Pons (tissue), 1 donor: Measurements from ENCODE around the gene IQSEC1.

ENCODE experiments used
- DNase-seq: peaks from one replicate; pipeline ENCODE4 v3.0.0-alpha.2; 2016; ENCODE audit warnings: low spot score

IQSEC1 gene

GRCh38 chr3:13016083-13016720 is 57.0 kb downstream of the IQSEC1 start:
- DNase-seq = no peak

- no peak for DNase-seq
These were observed 57.7 kb downstream of the IQSEC1 start for GRCh38 chr3:13015286-13016082.

DNA sequence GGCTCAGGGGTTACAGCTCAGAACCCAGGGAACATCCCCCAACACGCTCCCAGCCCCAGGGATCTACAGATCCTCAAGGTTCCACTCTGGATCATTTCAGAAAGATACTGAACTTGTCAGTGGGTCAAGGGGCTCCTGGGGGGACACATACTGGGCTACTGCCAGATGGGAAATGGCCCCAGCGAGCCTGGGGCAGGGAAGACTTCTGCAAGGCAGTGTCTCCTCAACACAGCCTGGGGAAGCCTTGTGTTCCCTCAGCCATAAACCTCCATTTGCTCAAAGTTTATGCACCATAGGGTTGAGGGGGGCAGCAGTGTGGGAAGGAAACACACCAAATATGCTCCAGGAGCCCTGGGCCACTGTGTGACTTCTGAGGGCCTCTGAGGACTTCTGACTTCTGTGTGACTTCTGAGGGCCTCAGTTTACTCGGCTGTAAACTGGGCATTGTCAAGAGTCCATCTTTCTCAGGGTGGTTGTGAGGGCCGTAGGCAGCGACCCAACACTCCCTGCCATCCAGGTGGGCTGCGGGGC is 58.4 kb downstream of the IQSEC1 start:
- no peak for DNase-seq

- DNase-seq = no peak
These were observed 59.1 kb downstream of the IQSEC1 start for GRCh38 chr3:13013994-13014754.

GRCh38 chr3:13013566-13013965 is 59.7 kb downstream of the IQSEC1 start:
- no peak for DNase-seq

GRCh38 chr3:13013151-13013561 is 60.1 kb downstream of the IQSEC1 start:
- DNase-seq = no peak

DNA sequence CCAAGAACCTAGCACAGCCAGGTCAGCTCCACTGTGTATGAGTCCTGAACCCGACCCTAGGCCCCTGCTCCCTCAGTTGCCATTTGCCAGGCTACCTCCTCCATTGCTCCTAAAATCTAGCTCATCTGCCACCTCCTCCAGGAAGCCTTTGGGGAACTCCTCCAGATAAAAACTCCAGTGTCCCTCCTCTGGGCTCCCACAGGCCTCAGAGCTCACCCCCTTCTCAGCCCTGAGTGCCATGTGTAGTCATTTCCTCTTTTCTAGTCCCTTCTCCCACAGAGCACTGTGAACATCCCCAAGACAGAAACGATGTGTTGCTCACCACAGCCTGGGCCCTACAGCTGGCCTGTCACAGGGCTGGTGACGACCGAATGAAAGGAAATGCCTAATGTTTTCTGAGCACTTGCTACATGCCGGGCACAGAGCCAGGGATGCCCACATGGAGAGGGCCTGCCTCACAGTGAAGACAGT is 61.0 kb downstream of the IQSEC1 start:
- DNase-seq = peak; percentile 81

DNA sequence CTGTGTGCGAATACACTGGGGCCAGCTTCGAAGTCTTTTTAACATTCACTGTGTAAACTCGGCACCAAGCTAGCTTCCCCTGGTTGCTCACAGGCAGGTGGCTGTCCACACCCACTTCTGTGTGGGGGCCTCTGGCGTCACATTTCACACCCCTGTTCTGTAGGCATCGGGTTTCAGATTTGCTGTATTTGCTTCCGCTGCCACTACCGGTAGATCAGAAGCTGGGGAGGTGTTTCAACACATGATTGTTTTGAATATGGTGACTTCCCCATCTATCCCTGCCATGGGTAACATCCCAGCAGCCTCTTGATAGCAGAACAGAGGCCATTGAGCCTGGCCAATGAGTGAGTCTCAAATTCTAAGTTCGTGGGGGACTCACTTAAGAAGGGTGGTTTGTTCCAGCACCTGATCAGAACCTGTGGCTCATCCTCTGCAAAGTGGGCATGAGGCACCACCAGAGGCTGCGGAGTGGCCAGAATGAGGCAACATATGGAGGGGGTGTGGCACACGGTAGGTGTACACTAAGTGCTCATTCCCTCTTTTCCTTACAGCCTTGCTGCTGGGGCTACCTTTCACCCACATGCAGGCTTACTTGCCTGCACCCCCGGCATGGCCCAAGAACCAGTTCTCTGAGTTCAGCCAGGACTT is 61.5 kb downstream of the IQSEC1 start:
- DNase-seq = no peak

GRCh38 chr3:13010780-13011572 is 62.3 kb downstream of the IQSEC1 start:
- DNase-seq = no peak

- DNase-seq = no peak
These were observed 63.3 kb downstream of the IQSEC1 start for GRCh38 chr3:13009946-13010315.

DNA sequence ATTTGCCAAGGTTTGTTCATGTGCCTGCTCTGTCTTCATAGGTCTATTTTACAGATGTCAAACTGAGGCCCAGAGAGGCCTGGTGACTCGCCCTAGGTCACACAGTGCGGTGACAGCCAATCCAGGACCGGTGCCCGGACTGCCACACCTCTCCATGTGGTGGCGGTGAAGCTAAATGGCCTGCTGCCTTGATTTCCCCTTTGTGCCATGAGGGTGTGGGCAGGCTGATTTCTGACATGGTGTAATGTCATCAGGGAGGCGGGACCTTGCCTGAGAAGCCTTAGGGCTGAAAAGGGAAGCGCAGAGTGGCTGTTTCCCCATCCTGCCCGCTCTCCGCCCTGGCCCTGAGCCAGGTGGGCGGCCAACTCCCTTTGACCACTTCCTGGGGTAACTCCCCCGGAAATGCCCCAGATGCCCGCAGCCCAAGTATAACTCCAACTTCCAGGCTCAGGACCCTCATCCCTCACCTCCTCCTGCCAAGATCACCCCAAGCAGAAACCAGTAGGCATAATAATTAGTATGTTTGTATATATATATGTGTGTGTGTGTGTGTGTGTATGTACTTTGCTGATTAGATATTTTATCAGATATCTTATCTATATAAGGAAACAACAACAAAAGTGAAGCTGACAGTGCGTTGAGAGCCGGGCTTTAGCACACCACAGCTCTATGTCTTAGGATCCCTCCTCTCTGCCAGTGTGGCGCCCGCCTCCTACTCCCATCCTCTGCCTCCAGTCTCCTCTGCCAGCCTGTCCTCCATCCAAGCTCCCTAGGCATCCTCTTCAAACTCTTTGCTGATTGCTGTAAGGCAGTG is 63.9 kb downstream of the IQSEC1 start:
- peak; percentile 66 for DNase-seq

DNA sequence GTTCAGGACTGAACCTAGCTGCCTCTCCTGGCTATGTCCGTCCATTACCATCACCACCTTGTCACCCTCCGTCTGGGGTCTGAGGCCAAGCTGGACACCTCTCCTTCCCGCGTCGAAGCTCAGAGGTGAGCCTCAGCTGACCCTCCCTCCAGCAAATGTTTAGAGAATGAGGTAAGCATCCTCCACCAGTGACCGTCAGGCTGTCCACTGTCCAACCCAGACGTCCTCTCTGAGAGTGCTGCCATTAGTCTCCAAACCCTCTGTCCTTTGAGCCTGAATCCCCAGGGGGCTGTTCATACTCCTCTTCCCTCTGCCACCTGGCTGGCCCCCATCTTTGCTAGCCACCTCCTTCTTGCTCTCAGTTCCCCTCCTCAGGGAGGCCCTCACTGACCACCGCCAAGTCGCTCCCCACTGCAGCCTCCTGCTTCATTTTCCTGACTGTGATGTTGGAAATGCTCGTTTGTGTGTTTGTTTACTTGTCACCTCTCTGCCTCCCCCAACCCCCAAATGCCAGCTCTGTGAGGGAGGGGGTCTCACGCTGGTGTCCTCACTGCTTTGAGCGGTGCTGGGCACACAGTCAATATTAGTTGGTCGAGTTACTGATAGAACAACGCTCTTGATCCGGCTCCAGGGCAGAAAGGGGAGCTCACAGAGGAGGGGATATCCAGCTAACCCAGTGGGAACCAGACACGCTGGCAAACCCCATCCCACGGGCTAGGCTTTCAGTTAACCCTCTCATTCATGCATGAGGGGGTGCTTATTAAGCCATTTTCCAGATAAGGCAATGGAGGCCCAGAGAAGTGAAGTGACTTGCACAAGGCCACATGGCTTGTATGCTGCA is 64.9 kb downstream of the IQSEC1 start:
- DNase-seq = no peak

DNA sequence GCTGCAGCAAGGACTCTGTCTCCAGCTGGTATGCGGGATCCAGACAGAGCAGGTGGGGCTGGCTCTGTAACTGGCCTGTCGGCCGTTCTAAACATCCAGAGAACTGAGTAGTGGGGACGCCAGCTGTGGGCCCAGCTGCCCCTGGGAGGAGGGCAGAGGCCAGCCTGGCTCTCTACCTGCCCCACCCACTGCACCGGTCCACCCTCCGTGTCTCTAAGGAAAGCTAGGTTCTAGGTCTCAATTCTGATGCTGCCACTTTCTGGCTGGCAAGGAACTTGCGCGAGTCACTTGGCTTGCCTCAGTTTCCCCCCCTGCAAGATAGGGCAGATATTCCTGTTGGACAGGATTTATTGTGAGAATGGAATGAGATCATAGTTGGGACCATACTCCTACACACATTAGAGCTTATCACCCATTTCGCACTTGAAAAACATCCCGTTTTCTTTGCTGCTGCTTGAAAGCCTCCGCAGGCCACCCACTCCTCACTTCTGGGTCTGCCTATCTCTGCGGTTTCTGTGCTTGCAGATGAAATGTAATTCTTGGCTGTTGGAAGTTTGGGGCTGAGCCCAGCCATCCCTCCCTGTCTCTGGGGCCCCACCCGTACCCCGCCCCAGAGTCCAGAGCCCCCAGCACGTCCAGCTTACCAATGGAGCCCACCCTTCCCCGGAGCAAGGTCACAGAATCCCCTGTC is 65.8 kb downstream of the IQSEC1 start:
- DNase-seq = no peak

- DNase-seq = no peak
These were observed 66.8 kb downstream of the IQSEC1 start for GRCh38 chr3:13006216-13006990.

DNA sequence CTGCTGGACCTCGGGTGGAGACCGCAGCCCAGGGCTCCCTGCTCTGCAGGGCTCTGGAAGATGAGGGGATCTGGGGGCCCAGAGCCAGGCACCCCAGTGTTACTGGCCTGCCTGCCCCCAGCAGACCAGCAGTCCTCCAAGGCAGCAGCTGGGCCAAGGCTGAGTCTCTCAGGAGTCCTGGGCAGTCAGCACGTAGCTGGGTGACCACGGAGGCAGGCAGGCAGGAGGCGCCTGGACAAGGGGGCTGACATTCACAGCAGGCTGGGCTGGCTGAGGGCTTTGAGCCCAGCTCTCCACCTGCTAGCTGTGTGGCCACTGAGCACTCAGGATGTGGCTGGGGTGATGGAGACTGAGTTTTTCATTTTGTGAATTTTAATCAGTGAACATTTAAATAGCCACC is 67.9 kb downstream of the IQSEC1 start:
- no peak for DNase-seq

- no peak for DNase-seq
These were observed 68.9 kb downstream of the IQSEC1 start for GRCh38 chr3:13004376-13004775.

DNA sequence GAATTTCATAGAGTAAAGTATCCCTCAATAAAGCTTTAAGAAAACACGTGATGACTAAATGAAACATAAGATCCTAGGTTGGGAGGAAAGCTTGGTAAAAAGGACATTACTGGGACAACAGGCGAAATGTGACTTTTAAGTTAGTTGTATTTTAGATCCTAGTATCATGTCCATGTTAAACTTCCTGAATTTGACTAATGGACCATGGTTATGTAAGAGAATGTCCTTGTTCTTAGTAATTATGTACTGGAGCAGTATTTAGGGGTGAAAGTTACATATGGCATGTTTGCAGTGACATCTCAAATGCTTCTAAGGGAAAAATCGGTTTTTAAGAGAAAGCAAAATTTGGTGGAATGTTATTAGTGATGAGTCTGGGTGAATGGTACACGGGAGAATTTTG is 69.6 kb downstream of the IQSEC1 start:
- DNase-seq = no peak
